ENCODE results near the gene LRRC45.

DNA sequence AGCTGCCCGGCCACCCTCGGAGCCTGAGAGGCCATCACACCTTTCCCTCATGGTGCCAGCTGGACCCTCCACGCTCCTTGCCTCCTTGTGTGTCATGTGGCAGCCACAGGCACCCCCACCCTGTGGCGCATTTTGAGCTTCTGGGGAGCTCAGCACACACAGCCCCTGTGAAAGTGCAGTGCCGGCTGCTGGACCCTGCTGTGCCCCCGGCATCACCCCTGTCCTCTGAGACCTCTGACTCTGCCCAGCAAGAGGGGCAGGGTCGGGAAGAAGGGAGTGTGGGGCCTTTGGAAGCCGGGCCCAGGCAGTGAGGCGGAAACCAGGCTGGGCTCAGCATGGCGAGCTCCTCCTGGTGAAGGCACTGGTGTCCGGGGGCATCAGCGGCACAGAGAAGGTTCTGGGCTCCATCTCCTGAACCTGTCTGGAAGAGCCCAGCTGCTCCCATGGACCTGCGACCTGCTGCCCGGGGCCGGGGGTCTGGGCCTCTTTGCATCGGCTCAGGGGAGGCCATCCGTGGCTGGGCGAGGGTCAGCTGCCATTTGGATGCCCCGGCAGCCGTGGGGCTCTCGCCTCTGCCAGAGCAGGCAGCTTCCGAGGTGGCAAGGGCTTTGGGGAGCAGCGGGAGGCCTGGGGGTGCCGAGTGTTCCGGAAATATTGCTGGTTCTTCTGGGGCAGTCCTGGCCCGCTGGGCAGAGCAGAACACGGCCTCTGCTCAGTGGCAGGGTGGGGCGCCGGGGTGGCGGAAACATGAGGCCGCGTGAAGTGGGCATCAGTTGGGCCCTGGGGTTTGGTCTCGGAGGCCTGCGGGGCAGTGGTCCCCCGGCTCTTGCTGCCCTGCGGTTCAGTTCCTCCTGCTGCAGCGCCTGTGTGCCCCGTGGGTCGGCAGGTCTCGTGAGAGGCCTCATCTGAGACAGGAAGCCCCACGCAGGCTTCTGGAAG, 18.3 kb upstream of the LRRC45 start:
- TF ChIP-seq, protein P1, sequence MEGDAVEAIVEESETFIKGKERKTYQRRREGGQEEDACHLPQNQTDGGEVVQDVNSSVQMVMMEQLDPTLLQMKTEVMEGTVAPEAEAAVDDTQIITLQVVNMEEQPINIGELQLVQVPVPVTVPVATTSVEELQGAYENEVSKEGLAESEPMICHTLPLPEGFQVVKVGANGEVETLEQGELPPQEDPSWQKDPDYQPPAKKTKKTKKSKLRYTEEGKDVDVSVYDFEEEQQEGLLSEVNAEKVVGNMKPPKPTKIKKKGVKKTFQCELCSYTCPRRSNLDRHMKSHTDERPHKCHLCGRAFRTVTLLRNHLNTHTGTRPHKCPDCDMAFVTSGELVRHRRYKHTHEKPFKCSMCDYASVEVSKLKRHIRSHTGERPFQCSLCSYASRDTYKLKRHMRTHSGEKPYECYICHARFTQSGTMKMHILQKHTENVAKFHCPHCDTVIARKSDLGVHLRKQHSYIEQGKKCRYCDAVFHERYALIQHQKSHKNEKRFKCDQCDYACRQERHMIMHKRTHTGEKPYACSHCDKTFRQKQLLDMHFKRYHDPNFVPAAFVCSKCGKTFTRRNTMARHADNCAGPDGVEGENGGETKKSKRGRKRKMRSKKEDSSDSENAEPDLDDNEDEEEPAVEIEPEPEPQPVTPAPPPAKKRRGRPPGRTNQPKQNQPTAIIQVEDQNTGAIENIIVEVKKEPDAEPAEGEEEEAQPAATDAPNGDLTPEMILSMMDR (IDR thresholded peaks at IDR 0.05; ENCODE audit: low read depth, low read length, poor library complexity, severe bottlenecking) = no peak
- TF ChIP-seq EZH2phosphoT487 (IDR thresholded peaks at IDR 0.05; ENCODE audit: borderline replicate concordance, low read length) = no peak
